ENCODE measurements around the gene DMD.
"Not testable (repeated sequence)": the region's sequence is repeated elsewhere in the genome, so short reads cannot be mapped to it uniquely, and the experiment has no call there.

Gene DMD

GRCh38 chrX:31661280-31661810, 1550.0 kb downstream of the DMD start:
- no peak for DNase-seq

DNA sequence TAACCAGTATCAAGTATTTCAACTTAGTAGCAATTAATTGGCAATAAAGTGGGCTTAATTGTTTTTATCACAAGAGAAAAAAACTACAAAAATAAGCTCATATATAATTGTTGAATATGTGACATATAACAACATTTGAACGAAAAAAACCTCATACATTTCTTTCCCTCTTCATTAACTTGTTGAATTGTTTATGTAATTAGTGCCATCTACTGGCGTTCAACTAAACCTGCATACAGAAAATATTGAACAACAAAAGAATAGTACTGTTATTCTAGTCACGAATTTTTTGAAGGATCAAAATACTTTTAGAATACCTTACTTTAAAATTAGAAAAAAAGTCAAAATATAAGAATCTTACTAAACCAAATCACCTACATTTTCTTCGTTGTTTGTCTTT, 1553.0 kb downstream of the DMD start:
- peak in 1 of 2 donors; percentile 3 for DNase-seq

DNA sequence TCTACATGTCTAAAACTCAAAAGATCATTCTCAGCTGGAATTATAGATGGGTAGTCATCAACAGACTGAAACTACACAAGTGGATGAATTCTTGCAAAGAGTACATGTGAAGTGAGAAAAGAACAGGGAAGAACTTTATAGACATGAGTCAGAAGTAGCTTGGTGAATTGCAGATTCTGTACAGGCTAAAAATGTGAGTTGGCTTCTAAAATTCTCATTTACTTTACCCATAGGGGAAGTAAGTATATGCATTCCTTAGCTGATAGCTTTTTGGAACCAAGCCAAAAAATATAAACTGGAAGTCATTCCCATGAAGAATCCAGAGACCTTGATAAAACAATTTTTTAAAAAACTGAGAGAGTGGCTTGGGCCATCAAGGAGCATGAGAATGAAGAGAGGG, 1555.3 kb downstream of the DMD start:
- DNase-seq: no peak

- no peak for DNase-seq
These were observed 1557.9 kb downstream of the DMD start for GRCh38 chrX:31653422-31653821.

DNA sequence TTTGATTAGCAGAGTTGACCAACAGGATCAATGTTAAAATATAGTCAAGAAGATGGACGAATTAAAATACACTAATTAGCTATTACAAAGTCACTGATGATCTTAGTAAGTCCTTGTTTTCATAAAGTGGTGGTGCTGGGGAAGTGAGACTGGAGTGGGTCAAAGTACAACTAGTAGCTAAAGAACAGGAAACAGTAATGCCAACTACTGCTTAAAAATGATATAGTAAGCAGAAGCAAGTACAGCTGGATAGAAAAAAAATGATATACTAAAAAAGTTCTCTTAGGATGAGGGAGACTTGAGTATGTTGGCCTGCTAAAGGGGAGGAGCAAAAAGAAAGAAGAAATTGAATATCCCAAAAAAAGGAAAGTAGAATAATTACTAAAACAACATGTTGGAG, 1558.7 kb downstream of the DMD start:
- no peak for DNase-seq

DNA sequence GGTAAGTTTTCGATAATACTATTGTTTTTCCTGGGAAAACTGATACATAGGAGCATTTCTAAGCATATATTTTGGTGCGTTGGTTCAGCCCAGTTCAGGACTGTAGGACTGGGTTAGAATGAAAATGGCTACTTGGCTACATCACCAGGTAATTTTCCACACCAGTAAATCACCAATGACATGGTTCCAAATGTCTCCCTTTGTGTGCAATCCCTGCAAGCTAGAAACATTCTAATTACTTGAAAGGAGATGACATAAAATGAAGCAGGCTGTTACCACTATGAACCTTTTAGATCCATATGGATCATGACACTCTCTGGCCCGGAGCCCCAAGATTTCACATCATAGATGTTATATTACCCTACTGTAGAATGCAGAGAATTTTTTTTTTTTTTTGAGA, 1562.1 kb downstream of the DMD start:
- no peak for DNase-seq

- no peak for DNase-seq
These were observed 1578.0 kb downstream of the DMD start for GRCh38 chrX:31633349-31633748.

DNA sequence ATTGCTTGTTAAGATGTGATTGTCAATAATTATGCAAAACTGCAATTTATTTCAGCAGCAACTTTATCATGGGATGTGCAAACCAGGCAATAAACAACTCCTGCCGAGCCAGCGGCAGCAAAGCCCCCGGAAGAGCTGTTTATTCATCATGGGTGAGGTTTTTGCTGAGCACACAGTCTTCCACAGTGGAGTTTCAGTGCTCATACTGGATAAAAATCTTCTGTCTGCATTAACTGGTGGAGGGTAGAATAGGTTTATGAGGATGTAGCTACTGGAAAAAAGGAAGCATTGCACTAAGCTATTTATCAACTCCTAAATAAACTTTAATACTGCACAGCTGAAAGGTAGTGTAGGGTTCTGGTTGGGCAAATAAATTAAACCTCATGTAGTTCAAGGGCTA, 1582.2 kb downstream of the DMD start:
- DNase-seq: no peak

GRCh38 chrX:31609130-31609529, 1602.2 kb downstream of the DMD start:
- DNase-seq: no peak

GRCh38 chrX:31608638-31609037, 1602.7 kb downstream of the DMD start:
- DNase-seq: no peak

DNA sequence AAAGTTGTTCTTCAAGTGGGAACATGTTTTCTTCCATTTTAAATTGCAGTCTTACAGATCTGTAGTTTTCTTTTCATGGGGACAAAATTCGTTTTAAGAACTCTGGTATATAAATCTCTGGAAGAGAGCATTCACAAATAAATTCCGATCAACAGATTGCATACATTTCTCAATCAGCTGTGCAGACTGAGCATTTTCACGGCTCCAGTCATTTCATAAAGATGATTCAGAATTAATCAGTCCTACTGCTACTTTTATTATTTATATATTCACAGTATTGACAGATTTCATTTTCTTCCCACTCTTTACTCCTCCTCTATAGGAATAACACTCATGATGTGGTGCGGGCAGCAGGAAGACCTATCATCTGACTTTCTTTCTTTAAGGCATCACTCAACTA, 1604.6 kb downstream of the DMD start:
- no peak for DNase-seq

DNA sequence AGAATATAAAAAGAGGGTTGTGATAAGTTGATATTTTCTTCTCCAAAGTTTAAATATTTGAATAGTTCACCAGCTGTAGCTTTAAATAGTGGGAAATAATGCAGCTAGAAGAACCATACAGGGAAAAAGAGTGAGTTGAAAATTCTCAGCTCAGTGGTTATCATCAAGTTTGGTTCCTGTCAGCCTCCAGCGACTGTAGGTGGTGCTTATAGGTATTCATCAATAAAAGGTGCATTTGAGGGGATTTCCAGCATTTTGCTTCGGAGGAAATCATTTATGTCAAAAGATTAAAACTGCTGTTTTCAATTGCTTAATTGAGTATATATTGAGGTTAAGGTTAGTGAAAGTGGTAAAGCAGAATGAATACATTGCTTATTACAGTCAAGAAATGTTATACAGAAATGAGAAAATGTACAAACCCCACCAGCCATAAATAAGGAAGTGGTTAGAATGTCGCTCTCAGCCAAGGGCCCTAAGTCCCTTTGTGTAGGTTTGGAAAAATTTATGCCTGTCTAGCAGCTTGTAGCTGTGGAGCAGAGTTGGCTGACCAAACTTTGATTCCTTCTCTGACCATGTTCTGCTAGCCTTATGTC, 1606.6 kb downstream of the DMD start:
- DNase-seq: no peak

DNA sequence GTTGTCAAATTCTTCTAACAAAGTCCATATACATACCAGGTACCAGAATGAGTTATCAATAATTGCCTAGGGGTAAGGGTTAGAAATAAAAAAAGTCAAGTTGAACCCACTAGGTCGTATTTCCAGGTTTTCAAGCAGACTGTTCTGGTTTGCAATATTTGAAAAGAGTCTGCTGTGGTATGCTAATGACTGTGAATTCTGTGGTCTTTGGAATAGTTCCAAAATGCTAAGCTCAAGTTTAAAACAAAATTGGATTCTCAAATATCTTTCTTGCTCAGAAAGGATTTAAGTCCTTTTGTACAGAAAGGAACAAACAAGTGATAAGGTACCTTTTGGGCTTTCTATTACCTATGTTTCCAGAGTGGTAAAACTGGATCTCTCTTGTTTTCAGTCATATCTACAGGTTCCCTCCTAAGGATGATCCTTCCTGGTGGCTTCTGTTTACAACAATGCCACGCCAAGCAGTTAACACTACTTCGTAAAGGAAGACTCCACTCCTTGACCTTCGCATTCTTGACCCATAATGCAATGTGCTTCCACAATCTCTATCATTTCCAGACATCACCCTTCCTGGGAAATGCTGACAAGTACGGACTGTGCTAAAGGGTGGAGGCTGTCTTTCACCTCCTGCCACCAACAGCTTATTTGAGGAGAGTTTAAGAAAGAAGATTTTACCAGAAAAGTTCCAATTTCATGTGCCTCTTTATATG, 1607.8 kb downstream of the DMD start:
- no peak for DNase-seq

- no peak for DNase-seq
These were observed 1610.5 kb downstream of the DMD start for GRCh38 chrX:31600823-31601222.

- no peak for DNase-seq
These were observed 1618.0 kb downstream of the DMD start for GRCh38 chrX:31593353-31593752.

DNA sequence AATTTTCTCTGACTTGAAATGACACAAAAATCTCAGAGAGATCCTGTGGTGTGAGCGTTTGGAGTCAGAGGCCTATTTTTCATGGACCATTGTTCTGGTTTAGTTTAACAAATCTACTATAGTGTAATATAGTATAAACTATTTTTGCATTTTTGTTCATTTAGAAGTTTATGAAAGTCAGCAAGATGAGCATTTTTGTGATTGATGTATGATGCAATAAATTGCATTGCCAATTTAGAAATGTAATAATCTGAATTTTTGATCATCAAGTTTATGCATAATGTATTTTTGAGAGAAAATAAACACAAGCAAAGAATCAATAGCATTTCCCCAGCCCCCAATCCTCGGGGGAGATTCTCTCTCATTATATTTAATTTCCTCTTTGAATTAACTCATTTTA, 1620.0 kb downstream of the DMD start:
- DNase-seq: no peak

DNA sequence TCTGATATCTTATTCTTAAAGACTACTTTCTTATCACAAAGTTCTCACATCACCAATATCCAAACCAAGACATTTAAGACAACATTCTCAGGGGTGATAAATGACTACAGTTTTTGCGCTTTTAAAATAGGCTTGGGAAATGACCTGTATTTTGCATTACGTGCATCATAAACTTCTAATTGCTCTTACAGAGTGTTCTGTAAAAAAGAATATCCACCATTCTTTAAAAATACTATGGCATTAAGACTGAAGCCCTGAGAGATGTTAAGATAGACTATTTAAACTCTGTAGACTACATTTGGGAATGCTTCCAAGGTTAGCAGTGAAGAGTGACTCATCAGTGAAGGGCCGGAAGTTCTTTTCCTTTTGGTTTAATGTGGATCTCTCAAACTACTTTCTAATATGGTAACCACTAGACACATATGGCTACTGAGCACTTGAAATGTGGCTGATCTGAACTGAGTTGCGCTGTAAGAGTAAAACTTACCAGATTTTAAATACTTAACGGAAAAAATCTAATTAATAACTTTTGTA, 1620.7 kb downstream of the DMD start:
- no peak for DNase-seq

DNA sequence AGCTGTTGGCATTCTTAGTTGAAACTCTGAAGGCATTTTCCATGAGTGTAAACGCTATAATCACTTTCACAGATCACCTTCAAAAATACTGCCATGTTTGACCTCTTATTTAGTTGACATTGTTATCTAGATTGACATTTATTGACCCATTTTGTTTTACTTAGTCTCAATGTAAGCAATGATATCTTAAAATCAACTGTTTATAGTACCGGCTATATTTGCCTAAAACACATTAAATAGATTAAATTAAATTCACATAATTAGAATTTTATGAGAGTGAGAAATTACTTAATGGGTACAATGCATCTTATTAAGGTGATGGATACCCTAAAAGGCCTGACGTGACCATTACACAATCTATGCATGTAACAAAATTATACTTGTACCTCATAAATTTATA, 1621.8 kb downstream of the DMD start:
- DNase-seq: no peak

- no peak for DNase-seq
These were observed 1623.0 kb downstream of the DMD start for GRCh38 chrX:31588355-31588754.

DNA sequence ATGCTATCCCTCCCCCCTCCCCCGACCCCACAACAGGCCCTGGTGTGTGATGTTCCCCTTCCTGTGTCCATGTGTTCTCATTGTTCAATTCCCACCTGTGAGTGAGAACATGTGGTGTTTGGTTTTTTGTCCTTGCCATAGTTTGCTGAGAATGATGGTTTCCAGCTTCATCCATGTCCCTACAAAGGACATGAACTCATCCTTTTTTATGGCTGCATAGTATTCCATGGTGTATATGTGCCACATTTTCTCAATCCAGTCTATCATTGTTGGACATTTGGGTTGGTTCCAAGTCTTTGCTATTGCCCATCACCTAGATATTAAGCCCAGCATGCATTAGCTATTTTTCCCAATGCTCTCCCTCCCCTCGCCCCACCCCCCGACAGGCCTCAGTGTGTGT, 1627.5 kb downstream of the DMD start:
- DNase-seq: not testable (repeated sequence)

DNA sequence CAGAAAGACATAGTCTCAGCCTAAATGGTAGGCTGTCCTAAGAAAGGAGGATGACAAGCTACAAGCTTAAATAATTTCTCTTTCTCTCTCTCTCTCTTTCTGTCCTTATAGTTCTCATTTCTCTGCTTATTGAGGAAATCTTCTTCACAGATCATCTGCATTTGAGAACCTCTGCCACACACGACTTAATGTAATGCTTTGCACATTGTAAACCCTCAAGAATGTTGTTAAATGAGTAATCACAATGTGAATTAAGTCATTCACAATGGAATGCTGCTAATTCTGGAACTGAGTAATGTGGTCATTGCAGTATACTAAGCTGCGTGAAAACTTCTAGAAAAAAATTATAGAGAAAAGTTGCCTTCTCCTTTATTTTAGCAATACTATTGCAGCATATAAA, 1630.6 kb downstream of the DMD start:
- no peak for DNase-seq

DNA sequence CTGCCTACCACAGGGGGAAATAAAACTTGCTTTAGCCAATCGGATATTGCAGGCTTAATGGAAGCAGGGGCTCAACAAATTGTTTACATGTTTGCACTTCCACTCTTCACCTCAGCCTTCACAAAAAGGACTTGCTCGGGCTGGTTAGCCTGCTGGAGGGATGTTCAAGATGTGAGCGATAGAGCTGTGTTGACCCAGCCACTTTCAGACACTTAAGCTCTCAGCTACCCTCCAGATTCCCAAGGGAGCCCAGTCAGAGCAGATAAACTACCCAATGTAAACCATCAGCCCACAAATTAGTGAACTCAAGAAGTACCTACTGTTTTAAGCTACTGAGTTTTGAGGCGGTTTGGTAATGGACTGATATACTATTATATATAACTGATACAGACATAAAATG, 1631.1 kb downstream of the DMD start:
- DNase-seq: no peak

GRCh38 chrX:31572360-31572759, 1639.0 kb downstream of the DMD start:
- DNase-seq: no peak

DNA sequence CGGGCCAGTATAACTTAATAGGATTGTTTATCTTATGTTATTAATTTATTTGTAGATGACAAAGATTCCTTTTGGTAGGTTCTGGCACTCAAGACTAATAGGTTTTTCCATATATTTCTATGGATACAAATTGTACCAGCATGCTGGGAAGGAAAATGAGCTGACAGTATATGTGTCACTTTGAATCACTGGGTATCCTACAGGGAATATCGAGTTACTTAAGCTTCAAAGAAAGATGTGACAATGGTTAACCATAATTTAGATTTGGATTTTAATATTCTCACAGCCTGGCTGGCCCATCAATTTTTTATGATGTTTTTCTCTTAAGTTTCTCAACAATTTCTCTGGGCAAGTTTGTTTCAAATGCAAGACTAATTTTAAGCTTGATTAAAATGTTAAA, 1640.7 kb downstream of the DMD start:
- DNase-seq: no peak

GRCh38 chrX:31563792-31564191, 1647.6 kb downstream of the DMD start:
- DNase-seq: no peak
